Astrocyte (in vitro differentiated cells and primary cell): Measurements from ENCODE around the gene DNAJC18. TPM values are rescaled to one million over a fixed set of nuclear protein-coding genes. Genes with fewer than 3 reads are reported as not detected.

Experiments
- DNase-seq: peaks from one replicate; pipeline ENCODE4 v3.0.0-alpha.2; 2010; ENCODE audit warnings: low read depth
- FAIRE-seq: peaks from 2 replicates; lab custom pipeline; 2011; peaks lifted over from hg19 to GRCh38; lab: Jason Lieb, UNC
- H2AFZ ChIP-seq: 2 replicates; pipeline ENCODE4 v1.6.0; 2012; ENCODE audit warnings: low read depth, low read length, inconsistent platforms
- H3K27ac ChIP-seq: 2 replicates; pipeline ENCODE4 v1.5.1; 2011; ENCODE audit warnings: low read depth, low read length, inconsistent platforms
- H3K27me3 ChIP-seq: 2 replicates; pipeline ENCODE4 v1.6.0; 2011; ENCODE audit warnings: low read length, inconsistent platforms; ENCODE audit not compliant: insufficient read depth
- H3K36me3 ChIP-seq: 2 replicates; pipeline ENCODE4 v1.5.1; 2011; ENCODE audit warnings: low read length, inconsistent platforms; ENCODE audit not compliant: insufficient read depth
- H3K4me1 ChIP-seq: 2 replicates; pipeline ENCODE4 v1.5.1; 2011; ENCODE audit warnings: low read length, inconsistent platforms; ENCODE audit not compliant: insufficient read depth
- H3K4me2 ChIP-seq: 2 replicates; pipeline ENCODE4 v1.6.0; 2012; ENCODE audit warnings: low read length, inconsistent platforms
- H3K4me3 ChIP-seq: 2 replicates; pipeline ENCODE4 v1.5.1; 2011; ENCODE audit warnings: low read depth, mild to moderate bottlenecking, low read length, inconsistent platforms; ENCODE audit not compliant: insufficient read depth
- H3K79me2 ChIP-seq: 2 replicates; pipeline ENCODE4 v1.6.0; 2012; ENCODE audit warnings: mild to moderate bottlenecking, low read length, inconsistent platforms; ENCODE audit not compliant: insufficient read depth
- H3K9ac ChIP-seq: 2 replicates; pipeline ENCODE4 v1.6.0; 2012; ENCODE audit warnings: mild to moderate bottlenecking, low read length, inconsistent platforms
- H3K9me3 ChIP-seq: 2 replicates; pipeline ENCODE4 v1.5.1; 2012; ENCODE audit warnings: low read depth, mild to moderate bottlenecking, low read length, inconsistent platforms; ENCODE audit not compliant: insufficient read depth
- H4K20me1 ChIP-seq: 2 replicates; pipeline ENCODE4 v1.6.0; 2012; ENCODE audit warnings: low read length, inconsistent platforms; ENCODE audit not compliant: insufficient read depth
- H3K27ac Mint-ChIP-seq: one replicate; pipeline ENCODE4 v1.8.0; 2021; ENCODE audit warnings: mild to moderate bottlenecking, mixed read lengths; ENCODE audit not compliant: unreplicated experiment
- H3K27me3 Mint-ChIP-seq: one replicate; pipeline ENCODE4 v1.8.0; 2021; ENCODE audit warnings: low read depth, mixed read lengths; ENCODE audit not compliant: unreplicated experiment
- H3K36me3 Mint-ChIP-seq: one replicate; pipeline ENCODE4 v1.8.0; 2021; ENCODE audit warnings: low read depth, mixed read lengths; ENCODE audit not compliant: unreplicated experiment
- H3K4me1 Mint-ChIP-seq: one replicate; pipeline ENCODE4 v1.8.0; 2021; ENCODE audit warnings: low read depth, mixed read lengths; ENCODE audit not compliant: unreplicated experiment
- H3K4me3 Mint-ChIP-seq: one replicate; pipeline ENCODE4 v1.8.0; 2021; ENCODE audit warnings: mild to moderate bottlenecking, moderate library complexity, mixed read lengths; ENCODE audit not compliant: unreplicated experiment
- H3K9me3 Mint-ChIP-seq: one replicate; pipeline ENCODE4 v1.8.0; 2021; ENCODE audit warnings: mild to moderate bottlenecking, mixed read lengths; ENCODE audit not compliant: unreplicated experiment
- EZH2 ChIP-seq: IDR thresholded peaks from 2 replicates; pipeline ENCODE4 v1.6.1; 2012; ENCODE audit warnings: mild to moderate bottlenecking, low read length, inconsistent platforms; ENCODE audit not compliant: insufficient read depth
- total RNA-seq: library from RNA; stranded (reverse); gene quantifications from 2 replicates; pipeline ENCODE4 v1.2.1, GENCODE V29; 2021
- TF ChIP-seq, protein P1 (sequence below): IDR thresholded peaks from 2 replicates; pipeline ENCODE4 v1.5.1; 2011; ENCODE audit warnings: low read depth, mild to moderate bottlenecking, inconsistent platforms, low read length, moderate library complexity; ENCODE audit not compliant: insufficient read depth

Gene DNAJC18
- total RNA-seq, 1 donor from 2014 or later, result 18.8 TPM

DNA sequence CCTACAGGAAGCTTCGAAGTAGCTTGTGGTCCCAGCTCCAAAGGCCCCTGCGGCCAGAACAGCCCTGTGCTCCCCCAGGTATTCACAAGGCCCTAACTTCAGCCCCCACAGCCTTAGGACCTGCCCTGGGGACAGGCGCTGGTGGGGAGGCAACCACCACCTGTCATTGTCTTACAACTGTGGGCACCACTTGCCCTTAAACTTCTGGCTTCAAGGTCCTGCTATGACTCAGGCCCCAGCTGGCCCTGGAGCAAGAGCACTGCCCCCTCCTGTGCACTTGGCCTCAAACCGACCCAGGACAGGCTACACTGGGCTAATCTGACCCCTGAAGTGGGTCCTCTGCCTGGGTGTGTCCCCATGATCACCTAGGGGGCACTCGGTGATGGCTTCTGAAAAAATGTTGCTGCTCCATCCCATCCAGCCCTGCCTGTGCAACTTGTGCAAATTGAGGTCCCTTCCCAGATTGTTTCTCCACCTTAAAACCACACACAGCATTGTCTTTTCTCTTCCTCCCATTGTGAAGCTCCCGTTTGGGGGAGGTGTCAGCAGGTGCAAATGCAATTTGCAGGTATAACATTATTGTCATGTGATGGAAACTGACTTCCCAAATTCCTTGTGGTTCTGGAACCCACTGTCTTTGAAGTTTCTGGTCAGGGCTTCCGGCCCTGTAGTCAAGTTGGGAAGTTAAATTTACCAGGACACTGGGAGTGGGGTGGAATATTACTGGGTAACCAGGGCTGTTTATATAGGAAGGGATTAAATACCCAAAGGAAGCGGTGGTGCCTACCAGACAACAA lies 43.3 kb downstream of the DNAJC18 start:
- no peak overlapping the region for H3K4me2 ChIP-seq
- DNase-seq, result no peak
- H3K27me3 Mint-ChIP-seq, result peaks cover 26% of the 10 kb centered on the region

DNA sequence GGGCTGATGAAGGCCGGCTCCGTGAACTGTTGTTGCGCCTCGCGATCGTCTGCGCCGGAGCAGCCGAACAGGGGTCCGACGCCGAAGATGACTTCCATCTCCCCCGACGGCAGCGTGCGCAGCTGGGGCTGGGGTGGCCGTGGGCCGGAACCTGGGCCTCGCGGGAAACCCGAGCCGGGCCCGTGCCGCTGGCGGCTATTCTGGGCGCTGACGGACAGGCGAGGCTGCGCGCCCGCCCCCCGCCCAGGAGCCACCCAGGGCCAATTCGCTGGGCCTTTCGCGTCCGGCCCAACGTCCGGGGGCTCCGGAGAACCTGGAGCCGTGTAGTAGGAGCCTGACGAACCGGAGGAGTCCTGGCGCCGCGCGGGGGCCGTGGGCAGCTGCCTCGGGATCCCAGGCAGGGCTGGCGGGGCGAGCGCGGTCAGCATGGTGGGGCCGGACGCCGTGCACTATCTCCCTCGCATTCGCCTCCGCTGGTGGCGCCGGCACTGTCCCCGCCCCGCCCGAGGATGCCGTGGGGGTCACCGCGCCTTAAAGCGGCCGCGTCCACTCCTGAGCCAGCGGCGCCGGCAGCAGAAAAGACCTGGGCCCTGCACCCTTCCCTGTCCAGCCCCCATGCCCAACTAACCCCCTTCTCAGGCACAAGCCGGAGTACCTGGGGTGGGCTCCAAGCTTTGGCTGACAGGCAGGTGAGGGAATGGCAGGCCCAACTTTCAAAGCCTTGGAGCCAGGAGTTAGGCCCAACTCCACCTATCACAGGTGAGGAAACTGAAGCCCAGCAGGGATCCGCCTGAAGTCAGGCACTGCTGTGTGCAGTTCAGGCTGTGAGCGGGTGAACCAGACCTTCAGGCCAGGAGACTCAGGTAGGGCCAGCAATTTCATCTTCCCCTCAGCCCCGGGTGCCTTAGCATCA lies 44.4 kb downstream of the DNAJC18 start, which contains the start of gene PROB1:
TSS of gene PROB1 (minus strand) at position 451 of the 913 bp plus-strand sequence. CDS start at position 428, 23 bp downstream.
- Histone ChIP-seq H3K27ac (no peak within 1 kb of the TSS), H3K79me2 (no peaks in the 10 kb centered on the region), H2AFZ (peak within 1 kb of the TSS; percentile 71), H3K27me3 (peaks cover 18% of the 10 kb centered on the region), H3K4me1 (peaks cover 14% of the 10 kb centered on the region), H3K9me3 (no peaks in the 10 kb centered on the region), H4K20me1 (peaks cover 3% of the 10 kb centered on the region), H3K9ac (peak within 1 kb of the TSS; percentile 9), H3K36me3 (no peaks in the 10 kb centered on the region), H3K4me2 (peak within 1 kb of the TSS; percentile 81), H3K4me3 (peak within 1 kb of the TSS; percentile 17)
- Mint-ChIP-seq H3K4me3 (no peak within 1 kb of the TSS), H3K4me1 (peaks cover 4% of the 10 kb centered on the region), H3K27ac (no peak within 1 kb of the TSS), H3K27me3 (peaks cover 28% of the 10 kb centered on the region), H3K36me3 (peaks cover 9% of the 10 kb centered on the region), H3K9me3 (no peaks in the 10 kb centered on the region)
- FAIRE-seq, result no peak
- DNase-seq, result no peak
- TF ChIP-seq, protein P1, sequence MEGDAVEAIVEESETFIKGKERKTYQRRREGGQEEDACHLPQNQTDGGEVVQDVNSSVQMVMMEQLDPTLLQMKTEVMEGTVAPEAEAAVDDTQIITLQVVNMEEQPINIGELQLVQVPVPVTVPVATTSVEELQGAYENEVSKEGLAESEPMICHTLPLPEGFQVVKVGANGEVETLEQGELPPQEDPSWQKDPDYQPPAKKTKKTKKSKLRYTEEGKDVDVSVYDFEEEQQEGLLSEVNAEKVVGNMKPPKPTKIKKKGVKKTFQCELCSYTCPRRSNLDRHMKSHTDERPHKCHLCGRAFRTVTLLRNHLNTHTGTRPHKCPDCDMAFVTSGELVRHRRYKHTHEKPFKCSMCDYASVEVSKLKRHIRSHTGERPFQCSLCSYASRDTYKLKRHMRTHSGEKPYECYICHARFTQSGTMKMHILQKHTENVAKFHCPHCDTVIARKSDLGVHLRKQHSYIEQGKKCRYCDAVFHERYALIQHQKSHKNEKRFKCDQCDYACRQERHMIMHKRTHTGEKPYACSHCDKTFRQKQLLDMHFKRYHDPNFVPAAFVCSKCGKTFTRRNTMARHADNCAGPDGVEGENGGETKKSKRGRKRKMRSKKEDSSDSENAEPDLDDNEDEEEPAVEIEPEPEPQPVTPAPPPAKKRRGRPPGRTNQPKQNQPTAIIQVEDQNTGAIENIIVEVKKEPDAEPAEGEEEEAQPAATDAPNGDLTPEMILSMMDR, result no peak
- TF ChIP-seq EZH2, result peak; percentile 69

More for the DNA sequence above, 43.3 kb downstream of the DNAJC18 start:
- H3K36me3 Mint-ChIP-seq, result peaks cover 9% of the 10 kb centered on the region
- no peaks in the 10 kb centered on the region for H3K9me3 ChIP-seq
- peaks cover 3% of the 10 kb centered on the region for H4K20me1 ChIP-seq
- H3K4me3 ChIP-seq, result no peak overlapping the region
- H3K27ac ChIP-seq, result no peak overlapping the region
- peaks cover 18% of the 10 kb centered on the region for H3K27me3 ChIP-seq
- no peaks in the 10 kb centered on the region for H3K79me2 ChIP-seq
- no peak overlapping the region for H2AFZ ChIP-seq
- peaks cover 14% of the 10 kb centered on the region for H3K4me1 ChIP-seq
- no peak for TF ChIP-seq EZH2
- TF ChIP-seq, protein P1, result no peak
- peaks cover 4% of the 10 kb centered on the region for H3K4me1 Mint-ChIP-seq
- no peaks in the 10 kb centered on the region for H3K36me3 ChIP-seq
- no peak overlapping the region for H3K27ac Mint-ChIP-seq
- no peak overlapping the region for H3K9ac ChIP-seq
- H3K9me3 Mint-ChIP-seq, result no peaks in the 10 kb centered on the region
- no peak for FAIRE-seq
- no peak overlapping the region for H3K4me3 Mint-ChIP-seq
